Measurements from ENCODE around the gene CAT.

Gene CAT

DNA sequence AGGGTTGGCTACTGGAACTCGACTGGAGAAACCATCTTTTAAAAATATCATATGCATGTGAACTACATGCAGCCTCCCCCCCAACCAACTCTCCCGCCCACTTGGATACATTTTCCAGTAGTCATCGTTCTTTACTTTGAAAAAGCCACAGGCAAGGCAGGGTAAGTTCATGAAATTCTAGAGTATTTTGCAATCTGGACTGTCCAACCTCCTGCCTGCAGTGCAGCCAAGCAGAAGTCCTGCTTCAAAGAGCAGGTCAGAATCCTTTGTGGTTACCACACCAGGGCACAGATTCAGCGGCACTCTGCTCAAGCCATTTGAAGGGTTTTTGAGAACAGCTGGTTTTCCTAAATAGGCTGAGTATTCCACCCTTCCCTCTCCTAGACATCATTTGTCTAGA, 62.8 kb downstream of the CAT start:
- no peak for DNase-seq

DNA sequence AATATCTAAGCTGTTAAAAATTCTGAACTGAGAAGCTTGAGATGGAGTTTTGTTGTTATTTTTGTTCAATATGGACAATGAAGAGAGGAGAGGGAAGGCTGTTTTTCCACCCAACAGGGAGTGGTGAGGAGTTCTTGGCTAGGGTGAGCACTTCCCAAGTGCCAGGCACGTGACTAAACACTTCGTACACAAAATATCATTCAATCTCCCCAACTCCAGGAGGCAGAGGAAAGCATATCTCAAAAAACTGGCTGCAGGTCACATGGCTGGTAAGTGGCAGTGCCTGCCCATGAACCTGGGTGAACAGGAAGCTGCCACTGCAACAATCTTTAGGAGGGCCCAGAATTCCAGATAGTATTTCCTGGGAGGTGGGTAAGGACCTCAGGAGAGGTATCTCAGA, 63.2 kb downstream of the CAT start:
- no peak for DNase-seq

DNA sequence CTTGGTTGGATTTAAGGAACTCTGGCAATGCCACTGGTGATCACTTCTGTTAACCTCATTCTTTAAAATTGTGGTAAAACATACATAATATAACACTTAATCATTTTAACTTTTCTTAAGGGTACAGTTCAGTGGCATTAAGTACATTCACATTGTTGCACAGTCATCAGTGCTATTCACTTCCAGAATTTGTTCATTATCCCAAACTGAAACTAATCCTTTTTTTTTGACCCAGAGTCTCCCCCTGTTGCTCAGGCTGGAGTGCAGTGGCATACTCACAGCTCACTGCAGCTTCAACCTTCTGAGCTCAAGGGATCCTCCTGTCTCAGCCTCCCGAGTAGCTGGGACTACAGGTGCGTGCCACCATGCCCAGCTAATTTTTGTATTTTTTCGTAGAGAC, 64.2 kb downstream of the CAT start:
- no peak for DNase-seq

DNA sequence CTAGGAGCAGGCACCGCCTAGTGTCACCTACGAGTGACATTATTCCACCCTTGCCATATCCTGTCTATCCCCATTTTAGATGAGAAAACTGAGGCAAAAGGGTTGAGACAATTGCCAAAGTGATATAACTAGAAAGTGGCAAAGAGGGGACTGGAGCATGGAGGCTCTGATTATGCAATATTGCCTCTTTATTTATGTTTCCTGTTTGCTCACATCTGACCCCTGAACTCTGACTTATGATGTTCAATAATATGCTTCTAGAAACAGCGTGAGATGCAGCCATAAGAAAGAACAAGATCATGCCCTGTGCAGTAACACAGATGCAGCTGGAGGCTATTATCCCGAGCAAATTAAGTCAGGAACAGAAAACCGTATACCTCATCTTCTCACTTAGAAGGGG, 67.1 kb downstream of the CAT start:
- DNase-seq, result no peak

DNA sequence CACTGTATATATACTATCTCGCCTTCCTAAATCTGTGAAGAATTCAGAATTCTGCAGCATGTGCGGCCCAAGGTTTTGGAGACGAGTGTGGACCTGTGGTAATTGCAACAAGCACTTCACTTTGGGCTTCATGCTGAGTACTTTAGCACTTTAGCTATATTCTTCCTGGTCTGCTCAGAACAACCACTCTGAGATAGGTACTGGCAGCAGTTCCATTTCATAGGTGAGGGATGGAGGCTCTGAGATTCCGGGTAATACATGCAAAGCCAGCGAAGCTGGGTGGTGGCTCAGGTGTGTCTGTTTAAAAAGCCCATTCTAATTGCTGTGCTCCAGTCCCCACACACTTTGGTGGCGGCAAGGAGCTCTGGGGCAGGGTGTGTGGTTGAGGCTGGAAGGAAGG, 68.4 kb downstream of the CAT start:
- DNase-seq, result no peak

DNA sequence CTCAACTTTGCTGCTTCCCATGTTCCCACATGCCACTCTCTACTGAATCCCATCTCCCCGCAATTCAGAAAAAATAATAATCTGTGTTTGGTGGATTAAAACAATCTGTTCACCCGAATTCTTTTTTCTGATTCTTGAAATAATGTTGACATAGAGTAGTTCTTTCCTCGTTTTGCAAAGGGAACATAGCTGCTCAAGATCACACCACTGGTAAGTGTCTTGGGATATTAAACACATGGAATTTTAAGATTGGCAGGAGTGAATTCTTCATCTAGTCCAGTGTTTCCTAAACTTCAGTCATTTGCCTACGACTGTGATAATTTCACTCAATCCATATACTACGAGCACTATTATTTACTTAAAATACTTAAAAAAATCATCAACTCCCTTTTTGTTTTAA, 68.9 kb downstream of the CAT start:
- DNase-seq, result no peak

DNA sequence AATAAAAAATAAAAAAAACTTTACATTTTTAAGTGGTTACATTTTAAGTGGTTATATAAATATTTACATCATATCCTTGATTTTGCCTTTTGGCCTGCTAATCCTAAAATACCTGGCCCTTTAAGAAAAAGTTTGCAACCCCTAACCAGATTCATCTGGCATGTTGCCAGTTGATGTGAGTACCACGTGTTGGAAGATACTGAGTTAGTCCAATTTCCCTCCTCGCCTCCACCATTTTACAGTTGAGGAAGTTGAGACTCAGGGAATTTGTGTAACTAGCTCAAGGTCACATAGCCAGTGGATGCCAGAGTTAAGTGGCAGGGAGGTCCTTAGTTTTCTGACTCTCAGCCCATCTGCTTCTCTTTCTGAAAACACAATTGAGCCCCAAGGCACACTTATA, 69.8 kb downstream of the CAT start:
- DNase-seq, result no peak

DNA sequence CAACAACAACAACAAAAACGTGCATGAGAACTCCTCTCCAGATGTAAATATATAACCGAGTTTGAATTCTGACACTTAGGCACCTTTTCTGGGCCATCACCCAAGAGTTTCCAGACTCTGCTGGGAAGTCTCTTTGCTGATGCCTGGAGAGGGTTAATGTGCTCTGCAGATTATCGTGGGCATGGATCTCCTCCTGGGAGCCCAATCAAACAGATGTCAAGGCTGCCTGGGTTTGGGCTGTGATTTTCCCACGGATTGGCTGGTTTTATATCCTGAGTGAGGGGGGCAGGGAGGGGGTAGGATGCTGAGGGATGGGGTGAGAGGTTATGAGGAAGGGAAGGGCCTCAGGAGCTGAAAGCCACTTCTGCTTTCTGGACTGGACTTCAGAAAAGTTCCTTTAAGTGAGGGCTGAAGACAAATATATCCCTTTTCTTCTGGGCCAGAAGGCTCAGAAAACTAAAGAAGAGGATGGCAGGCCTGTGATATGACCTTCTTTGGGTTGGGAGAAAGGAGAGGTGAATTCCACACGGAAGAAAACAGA, 70.7 kb downstream of the CAT start:
- DNase-seq, result no peak

DNA sequence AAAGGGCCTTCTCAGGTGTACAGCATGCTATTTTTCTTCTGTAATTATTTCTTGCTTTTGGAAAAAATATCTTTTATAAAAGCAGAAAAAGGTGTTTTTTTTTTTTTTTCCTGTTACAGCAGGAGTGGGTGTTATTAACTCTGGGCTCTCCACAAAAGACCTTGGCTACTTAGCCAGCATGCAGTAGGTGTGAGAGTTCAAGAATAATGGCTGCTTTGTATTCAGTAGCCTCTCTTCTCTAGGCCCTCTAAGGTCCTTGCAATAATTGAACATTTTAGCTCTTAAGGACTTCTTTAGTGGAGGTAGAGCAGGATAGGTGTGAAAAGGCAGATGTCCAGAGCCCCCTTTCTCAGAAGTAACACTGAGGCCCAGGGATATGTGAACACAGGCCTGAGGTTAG, 71.5 kb downstream of the CAT start:
- DNase-seq, result no peak

DNA sequence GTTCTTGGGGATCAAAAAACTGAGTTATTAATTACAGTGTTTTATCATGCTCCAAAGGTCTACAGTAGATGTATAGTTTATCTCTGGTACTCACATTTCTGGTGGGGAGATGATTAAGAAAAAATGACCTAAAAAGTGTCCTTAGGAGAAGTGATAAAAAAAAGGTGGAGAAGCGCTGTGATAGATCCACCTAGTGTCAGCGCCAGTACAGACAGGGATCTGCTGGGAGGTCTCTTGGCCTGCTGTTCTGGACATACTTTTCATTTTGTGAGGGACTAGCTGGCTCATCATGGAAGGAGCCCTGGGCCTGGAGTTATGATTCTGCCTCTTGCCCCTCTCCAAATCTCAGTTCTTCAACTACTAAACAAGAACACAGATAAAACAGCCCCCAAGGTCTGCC, 71.9 kb downstream of the CAT start:
- no peak for DNase-seq

DNA sequence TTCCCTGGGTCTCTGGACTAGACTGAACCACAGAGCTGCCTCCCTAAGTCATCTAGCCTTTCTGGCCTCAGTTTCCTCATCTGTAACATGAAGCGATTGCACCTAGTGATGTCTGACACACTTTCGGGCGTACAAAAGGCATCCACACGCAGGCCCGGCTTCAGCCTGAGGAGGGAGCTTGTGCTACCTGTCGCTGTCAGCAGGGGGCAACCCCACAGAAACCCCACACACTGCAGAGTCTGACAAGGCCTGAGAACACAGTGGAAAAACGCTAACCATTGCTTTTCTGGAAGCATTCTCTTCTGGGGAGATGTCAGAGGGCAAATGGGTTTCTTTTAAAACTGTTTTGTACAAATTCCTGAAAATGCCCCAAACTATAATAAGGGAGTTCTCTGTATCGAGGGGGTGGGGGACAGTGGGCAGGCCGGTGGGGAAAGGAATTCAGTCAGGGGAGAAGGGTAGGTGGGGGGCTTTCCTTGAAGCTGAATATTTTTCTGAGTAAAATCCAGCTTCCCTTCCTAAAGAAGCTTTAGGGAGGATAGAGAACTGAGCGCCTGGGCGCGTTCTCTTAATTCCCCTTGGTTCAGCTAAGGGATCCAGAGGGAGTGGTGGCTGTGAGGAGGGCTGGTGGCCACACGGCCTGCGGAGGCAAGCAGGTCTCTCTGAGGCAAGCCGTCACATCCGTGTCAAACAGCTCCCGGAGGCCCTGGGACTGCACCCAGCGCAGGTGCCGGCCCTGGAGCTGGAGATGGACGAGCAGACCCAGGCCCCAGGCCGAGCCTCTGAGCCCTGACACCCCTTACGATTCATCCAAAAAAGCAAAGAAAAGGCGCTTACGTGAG, 74.3 kb downstream of the CAT start:
- DNase-seq, result peak; percentile 44

DNA sequence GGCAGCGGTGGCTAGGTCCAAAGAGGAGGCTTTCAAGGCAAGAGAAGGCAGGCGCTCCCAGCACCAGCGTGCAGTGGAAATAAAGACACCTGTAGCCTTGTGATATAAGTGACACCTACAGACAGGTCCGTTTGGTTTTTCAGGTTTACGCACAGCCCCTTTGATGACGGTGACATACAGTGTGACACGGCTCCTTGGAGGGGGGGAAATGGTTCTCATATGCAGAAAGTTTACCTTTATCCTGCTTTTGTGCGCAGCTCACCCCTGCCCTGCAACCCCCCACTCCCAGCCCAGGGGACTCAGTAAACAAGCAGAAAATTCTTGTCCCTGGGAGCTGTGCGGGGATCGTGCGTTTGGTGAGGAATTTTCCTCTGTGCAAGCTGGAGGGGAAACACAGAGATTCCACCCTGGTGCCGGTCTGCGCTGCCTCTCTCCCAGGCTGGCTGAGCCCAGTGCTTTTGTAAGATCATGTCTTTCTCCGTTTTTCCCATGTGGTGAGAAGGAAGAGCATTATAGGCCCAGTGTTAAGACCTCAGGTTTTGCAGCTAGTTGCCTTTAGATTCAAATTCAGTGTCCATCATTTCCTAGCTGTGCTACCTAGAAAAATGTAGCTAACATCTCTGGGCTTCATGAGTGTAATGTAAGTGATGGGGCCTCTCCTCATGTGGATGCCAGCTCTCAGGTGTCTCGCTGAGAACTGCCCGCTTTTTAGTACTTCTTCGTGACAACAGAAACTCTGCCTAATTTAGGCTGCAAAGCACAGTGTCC, 75.1 kb downstream of the CAT start, which contains the start of gene ELF5:
ELF5 (minus strand) TSS at position 113 of the 768 bp plus-strand sequence. CDS start 8,045 bp downstream, outside the sequence.
- DNase-seq, result no peak

DNA sequence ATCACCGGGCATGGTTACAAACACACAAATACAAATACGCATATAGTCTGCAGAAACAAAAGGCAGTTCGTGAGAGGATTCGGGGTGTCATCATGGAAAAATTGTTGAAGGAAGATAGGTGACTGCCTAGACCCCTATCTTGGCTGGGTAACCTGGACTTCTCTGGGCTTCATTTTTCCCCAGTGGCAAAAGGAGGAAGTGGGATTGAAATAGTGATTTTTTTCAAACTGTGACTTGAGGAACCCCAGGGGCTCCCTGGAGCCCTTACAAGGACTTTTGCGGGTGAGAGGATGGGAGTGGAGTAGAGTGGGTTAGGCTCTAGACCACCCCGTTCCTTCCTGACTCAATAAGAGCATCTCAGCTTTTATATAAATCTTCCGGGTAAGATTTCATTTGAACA, 75.9 kb downstream of the CAT start:
- DNase-seq, result no peak

DNA sequence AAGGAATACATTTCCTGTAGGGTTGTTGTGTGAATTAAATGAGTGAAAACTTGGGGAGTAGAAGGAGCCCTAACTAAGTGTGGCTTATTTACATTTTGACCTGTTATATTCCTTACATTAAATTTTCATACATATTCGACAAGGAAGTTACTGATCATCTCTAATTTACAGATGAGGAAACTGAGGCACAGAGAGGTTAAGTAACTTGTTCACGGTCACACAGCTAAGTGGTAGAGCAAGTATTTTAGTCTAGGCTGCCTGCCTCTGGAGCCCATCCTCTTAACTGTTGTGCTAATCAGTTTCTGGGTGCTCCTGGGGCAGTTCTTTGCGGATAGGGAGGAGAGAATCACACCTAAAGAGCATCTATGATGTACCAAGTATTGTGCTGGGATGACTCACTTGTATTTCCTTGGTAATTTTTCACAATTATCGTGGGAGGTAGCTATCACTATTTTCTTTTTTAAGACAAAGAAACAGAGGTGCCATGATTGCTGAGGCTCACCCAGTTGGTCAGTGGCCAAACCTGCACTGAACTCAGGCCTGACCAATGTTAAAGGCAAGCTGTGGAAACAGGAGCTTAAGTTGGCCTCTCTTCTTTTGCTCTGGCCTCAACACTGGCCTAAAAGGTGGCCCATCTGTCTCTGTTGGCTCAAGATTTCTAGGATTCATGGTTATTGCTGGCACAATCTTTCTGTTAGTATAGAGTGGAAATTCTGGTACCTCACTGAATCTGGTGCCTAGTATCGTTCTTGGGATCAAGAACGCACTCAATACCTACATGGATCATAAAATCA, 77.7 kb downstream of the CAT start:
- DNase-seq, result no peak

DNA sequence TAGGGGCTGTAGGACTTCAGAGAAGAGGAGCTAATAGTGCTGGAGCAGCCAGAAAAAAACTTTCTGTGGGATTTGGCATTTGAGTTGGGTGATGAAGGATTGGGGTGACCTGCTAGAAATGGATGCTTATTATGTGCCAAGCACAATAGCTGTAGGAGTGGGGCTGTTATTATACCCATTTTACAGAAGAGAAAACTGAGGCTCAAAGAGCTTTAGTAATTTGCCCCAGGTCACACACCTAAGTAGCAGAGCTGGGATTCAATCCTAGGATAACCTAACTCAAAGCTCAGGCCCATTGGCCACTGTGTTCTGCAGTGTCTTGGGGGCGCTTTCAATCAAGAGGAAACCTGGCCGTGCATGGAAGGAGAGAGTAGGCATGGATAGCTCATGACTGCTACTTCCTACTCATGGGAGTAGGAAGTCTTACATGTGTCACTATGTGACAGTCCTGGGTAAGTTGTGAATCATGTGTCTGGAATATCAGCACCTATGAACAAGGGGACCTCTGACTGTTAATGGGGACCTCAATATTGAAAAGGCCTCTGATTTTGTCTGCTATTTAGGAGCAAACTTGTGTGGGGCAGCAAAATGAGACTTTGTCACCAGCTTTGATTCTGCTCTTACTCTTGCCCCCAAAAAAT, 81.0 kb downstream of the CAT start:
- no peak for DNase-seq

DNA sequence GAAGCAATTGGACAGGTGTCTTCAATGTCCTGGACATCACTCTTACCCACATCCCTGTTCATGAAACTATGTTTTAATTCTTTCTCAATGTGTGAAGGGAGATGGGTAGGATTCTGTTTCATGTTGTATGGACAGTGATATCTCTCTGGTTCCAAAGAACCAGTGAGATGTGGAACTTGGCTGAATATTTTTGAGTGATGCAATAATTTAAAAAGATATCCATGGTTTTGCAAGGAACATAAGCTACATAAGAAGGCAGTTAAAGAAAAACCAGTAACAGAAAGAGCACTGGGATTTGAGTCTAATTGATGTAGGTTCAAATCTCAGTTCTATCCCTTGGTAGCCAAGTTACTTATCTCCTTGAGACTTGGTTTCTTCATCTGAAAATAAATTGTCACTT, 82.5 kb downstream of the CAT start:
- no peak for DNase-seq
